ENCODE measurements around the gene CNEP1R1. TPM values are rescaled to one million over a fixed set of nuclear protein-coding genes. Genes with fewer than 3 reads are reported as not detected.

Gene CNEP1R1
- total and polyA plus RNA-seq, 10 of the 15 experiments (the other 5 are each of a cell fraction or from before 2014, with no cell fraction given): 11.5 to 29.2 (median 15.6) TPM

GRCh38 chr16:50061326-50061725, 36.3 kb downstream of the CNEP1R1 start:
- Histone ChIP-seq H3K4me2 (ENCODE audit: control insufficient read depth, insufficient read depth) (no peak overlapping the region), H2AFZ (ENCODE audit: control insufficient read depth, low read depth, low read length) (no peak overlapping the region), H3K27ac (ENCODE audit: control insufficient read depth, insufficient read depth) (no peak overlapping the region), H3K79me2 (ENCODE audit: control insufficient read depth, insufficient read depth, low read length) (peaks cover under 1% of the 10 kb centered on the region), H3K4me1 (ENCODE audit: control insufficient read depth, insufficient read depth, low read length) (no peaks in the 10 kb centered on the region), H3K4me3 (no peak overlapping the region), H3K27me3 (replicated peaks in 1 of 2; ENCODE audit: control insufficient read depth in 2 of 2, insufficient read depth in 2 of 2, low read length in 1 of 2) (no peaks in the 10 kb centered on the region), H3K36me3 (ENCODE audit: control insufficient read depth in 2 of 2, insufficient read depth in 2 of 2, low read length in 1 of 2) (no peaks in the 10 kb centered on the region), H4K20me1 (ENCODE audit: control insufficient read depth, insufficient read depth) (no peaks in the 10 kb centered on the region), H3K9me3 (replicated peaks; ENCODE audit: control insufficient read depth, insufficient read depth, low read length) (0 out of 3 replicates have a peak, but pooled peaks cover 2% of the 10 kb centered on the region), H3K9ac (ENCODE audit: control insufficient read depth, insufficient read depth, low read length) (no peak overlapping the region)
- intact Hi-C loops (cut with micrococcal nuclease; ENCODE audit: unreplicated experiment): no loop called here
- ChIA-PET RAD21 (ENCODE audit: unreplicated experiment) (interaction anchor here (2.3 kb wide), 1 partner anchor 37 kb away, joined by 5 read pairs; the partner anchor contains the start of gene CNEP1R1), SMC1A (ENCODE audit: uncharacterized antibody, unreplicated experiment) (interaction anchor here (0.7 to 1.2 kb wide), 3 partner anchors 36 to 149 kb away, joined by 3 to 6 read pairs (median 3); partner anchors contain the start of gene CNEP1R1), CTCF (interaction anchor here (1.2 to 2.8 kb wide), 4 partner anchors 8 to 153 kb away, joined by 3 to 12 read pairs (median 6); partner anchors contain the start of gene CNEP1R1), POLR2A (no interaction called here)
- in situ Hi-C loops (cut with MboI): no loop called here
- no TSS peak for BruUV-seq (replicated peaks)
- no peak for FAIRE-seq
- TF ChIP-seq PKNOX1 (IDR thresholded peaks at IDR 0.05) (no peak), MTA2 (IDR thresholded peaks at IDR 0.05; ENCODE audit: low read depth) (no peak), MAX (IDR thresholded peaks at IDR 0.05; ENCODE audit: low read depth, low read length) (no peak), CREM (IDR thresholded peaks at IDR 0.05; ENCODE audit: low read depth) (no peak), FOXK2 (IDR thresholded peaks at IDR 0.05) (no peak)
- no peak for DNase-seq (ENCODE audit: low read depth, low spot score)
- 94% methylated on average over 1 of the region's 1 CpG for WGBS (ENCODE audit: insufficient coverage, insufficient replicate concordance, low lambda C conversion rate, missing lambda C conversion rate)
- no peak for ATAC-seq
